Measurements from ENCODE around the gene GINS1. TPM values are rescaled to one million over a fixed set of nuclear protein-coding genes. Genes with fewer than 3 reads are reported as not detected.
A peak's percentile ranks its signal among the peaks of the same experiment; 100 is the strongest.

GINS1 gene
- total and polyA plus RNA-seq, 2 of the 13 experiments (the other 11 are each of a cell fraction or from before 2014, with no cell fraction given), result 14.6 to 59.9 TPM

GRCh38 chr20:25378189-25378883 is 29.1 kb upstream of the GINS1 start (continued):
- TF ChIP-seq, protein P1, sequence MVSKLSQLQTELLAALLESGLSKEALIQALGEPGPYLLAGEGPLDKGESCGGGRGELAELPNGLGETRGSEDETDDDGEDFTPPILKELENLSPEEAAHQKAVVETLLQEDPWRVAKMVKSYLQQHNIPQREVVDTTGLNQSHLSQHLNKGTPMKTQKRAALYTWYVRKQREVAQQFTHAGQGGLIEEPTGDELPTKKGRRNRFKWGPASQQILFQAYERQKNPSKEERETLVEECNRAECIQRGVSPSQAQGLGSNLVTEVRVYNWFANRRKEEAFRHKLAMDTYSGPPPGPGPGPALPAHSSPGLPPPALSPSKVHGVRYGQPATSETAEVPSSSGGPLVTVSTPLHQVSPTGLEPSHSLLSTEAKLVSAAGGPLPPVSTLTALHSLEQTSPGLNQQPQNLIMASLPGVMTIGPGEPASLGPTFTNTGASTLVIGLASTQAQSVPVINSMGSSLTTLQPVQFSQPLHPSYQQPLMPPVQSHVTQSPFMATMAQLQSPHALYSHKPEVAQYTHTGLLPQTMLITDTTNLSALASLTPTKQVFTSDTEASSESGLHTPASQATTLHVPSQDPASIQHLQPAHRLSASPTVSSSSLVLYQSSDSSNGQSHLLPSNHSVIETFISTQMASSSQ (IDR thresholded peaks at IDR 0.05; ENCODE audit: low read depth), result peak; percentile 75
- TF ChIP-seq, protein P1 (CRISPR knock-in tag; IDR thresholded peaks at IDR 0.05; ENCODE audit: borderline replicate concordance), result peak; percentile 81; the same call in 1 of the 2 replicates
- TF ChIP-seq ZNF709 (CRISPR knock-in tag; IDR thresholded peaks at IDR 0.05) (no peak), STAT5B (CRISPR knock-in tag; IDR thresholded peaks at IDR 0.05) (no peak), GATAD2A (CRISPR knock-in tag; IDR thresholded peaks at IDR 0.05) (peak; percentile 82), ZFP90 (CRISPR knock-in tag; IDR thresholded peaks at IDR 0.05; ENCODE audit: borderline replicate concordance) (no peak), NR3C1 (CRISPR knock-in tag; IDR thresholded peaks at IDR 0.05) (no peak), FOXM1 (CRISPR knock-in tag; IDR thresholded peaks at IDR 0.05) (no peak), SMAD9 (CRISPR knock-in tag; IDR thresholded peaks at IDR 0.05) (no peak), ZFP41 (CRISPR knock-in tag; IDR thresholded peaks at IDR 0.05; ENCODE audit: borderline replicate concordance) (no peak), HMG20B (CRISPR knock-in tag; conservative IDR thresholded peaks at IDR 0.05) (peak; percentile 99), SOX6 (IDR thresholded peaks at IDR 0.05) (no peak), SOX6 (CRISPR knock-in tag; IDR thresholded peaks at IDR 0.05) (peak; percentile 94), ZNF746 (CRISPR knock-in tag; IDR thresholded peaks at IDR 0.05) (no peak; the same call in 1 of the 2 replicates), KMT2A (CRISPR knock-in tag; IDR thresholded peaks at IDR 0.05) (peak; percentile 42; the same call in 1 of the 2 replicates), ZNF703 (CRISPR knock-in tag; IDR thresholded peaks at IDR 0.05; ENCODE audit: borderline replicate concordance) (peak; percentile 97), ZSCAN9 (CRISPR knock-in tag; IDR thresholded peaks at IDR 0.05; ENCODE audit: borderline replicate concordance) (no peak; the same call in 1 of the 2 replicates), ZC3H4 (CRISPR knock-in tag; IDR thresholded peaks at IDR 0.05; ENCODE audit: borderline replicate concordance) (no peak), ARID4A (CRISPR knock-in tag; IDR thresholded peaks at IDR 0.05; ENCODE audit: borderline replicate concordance) (peak; percentile 26; the same call in 1 of the 2 replicates), ZMAT3 (CRISPR knock-in tag; conservative IDR thresholded peaks at IDR 0.05) (no peak)
- TF ChIP-seq, protein P2, sequence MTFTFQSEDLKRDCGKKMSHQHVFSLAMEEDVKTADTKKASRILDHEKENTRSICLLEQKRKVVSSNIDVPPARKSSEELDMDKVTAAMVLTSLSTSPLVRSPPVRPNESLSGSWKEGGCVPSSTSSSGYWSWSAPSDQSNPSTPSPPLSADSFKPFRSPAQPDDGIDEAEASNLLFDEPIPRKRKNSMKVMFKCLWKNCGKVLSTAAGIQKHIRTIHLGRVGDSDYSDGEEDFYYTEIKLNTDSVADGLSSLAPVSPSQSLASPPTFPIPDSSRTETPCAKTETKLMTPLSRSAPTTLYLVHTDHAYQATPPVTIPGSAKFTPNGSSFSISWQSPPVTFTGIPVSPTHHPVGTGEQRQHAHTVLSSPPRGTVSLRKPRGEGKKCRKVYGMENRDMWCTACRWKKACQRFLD (CRISPR knock-in tag; IDR thresholded peaks at IDR 0.05; ENCODE audit: borderline replicate concordance), result no peak
- TF ChIP-seq, protein P3, sequence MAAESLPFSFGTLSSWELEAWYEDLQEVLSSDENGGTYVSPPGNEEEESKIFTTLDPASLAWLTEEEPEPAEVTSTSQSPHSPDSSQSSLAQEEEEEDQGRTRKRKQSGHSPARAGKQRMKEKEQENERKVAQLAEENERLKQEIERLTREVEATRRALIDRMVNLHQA (CRISPR knock-in tag; IDR thresholded peaks at IDR 0.05), result no peak

Data from HepG2 (cell line).